HepG2 (cell line): ENCODE results near the gene TNS1. TPM values are rescaled to one million over a fixed set of nuclear protein-coding genes. Genes with fewer than 3 reads are reported as not detected.

Experiments used
- ATAC-seq: fragments of 200-7000 bp; cut with Tn5 transposase; 3 replicates; pipeline ENCODE4 v1.9.1; 2020; ENCODE audit warnings: mild to moderate bottlenecking, moderate library complexity
- BruUV-seq: library from RNA; stranded (reverse); fragments of 400-500 nt; replicated peaks from 2 replicates; lab custom pipeline; 2021; lab: Mats Ljungman, UMichigan
- CTCF ChIA-PET: fragments of 300-600 bp; formaldehyde crosslinking; extraction: SDS; loops from one replicate; lab custom pipeline; 2021; ENCODE audit warnings: low total read pairs, inconsistent platforms, low intra/inter-chr PET ratio; lab: Yijun Ruan, JAX
- POLR2A ChIA-PET: fragments of 350-600 bp; sonication (Branson Sonifier 250); formaldehyde crosslinking; loops from one replicate; lab custom pipeline; 2020; ENCODE audit warnings: antibody characterized with exemption, inconsistent platforms; lab: Yijun Ruan, JAX
- DNase-seq: peaks from one replicate; pipeline ENCODE4 v3.0.0-alpha.2; 2015; ENCODE audit warnings: low spot score
- FAIRE-seq: peaks from 3 replicates; lab custom pipeline; 2011; peaks lifted over from hg19 to GRCh38; lab: Jason Lieb, UNC
- H2AFZ ChIP-seq: one replicate; pipeline ENCODE4 v1.6.1; 2011; ENCODE audit warnings: low read length, inconsistent platforms
- H3K27ac ChIP-seq: fragments of 300-600 bp; 3 replicates; pipeline ENCODE4 v1.8.0; 2011; ENCODE audit warnings: mixed run types, mild to moderate bottlenecking, mixed read lengths, low read length, inconsistent platforms; ENCODE audit not compliant: insufficient read depth; ENCODE audit errors: extremely low read length
- H3K27me3 ChIP-seq, 2 experiments: fragments of 200-600 bp in 1 of 2; 2 replicates in 1 of 2; 3 replicates in 1 of 2; pipeline versions ENCODE4 v1.6.0 to v1.8.0; 2011; ENCODE audit warnings: low read length in 2 of 2, mild to moderate bottlenecking in 2 of 2, moderate library complexity in 2 of 2, inconsistent platforms in 1 of 2; ENCODE audit not compliant: insufficient read depth in 2 of 2, control insufficient read depth in 1 of 2
- H3K36me3 ChIP-seq, 2 experiments: fragments of 200-600 bp in 1 of 2; replicated peaks in 1 of 2; 2 replicates in 1 of 2; 3 replicates in 1 of 2; pipeline versions ENCODE4 v1.5.1 to v1.8.0; 2011; ENCODE audit warnings: low read length in 2 of 2, inconsistent platforms in 1 of 2; ENCODE audit not compliant: insufficient read depth in 2 of 2, control insufficient read depth in 1 of 2
- H3K4me1 ChIP-seq: 2 replicates; pipeline ENCODE4 v1.5.1; 2012; ENCODE audit warnings: low read length, inconsistent platforms; ENCODE audit not compliant: insufficient read depth
- H3K4me2 ChIP-seq: 2 replicates; pipeline ENCODE4 v1.6.0; 2011; ENCODE audit warnings: low read depth, low read length, inconsistent platforms
- H3K4me3 ChIP-seq, 3 experiments: fragments of 200-600 bp in 1 of 3; sonication (generic), shearing (Covaris generic) in 1 of 3; replicated peaks in 1 of 3; 2 replicates each; pipeline ENCODE4 v1.5.1; 2011 to 2016; ENCODE audit warnings: low read length in 3 of 3, inconsistent platforms in 2 of 3, low read depth in 2 of 3, mild to moderate bottlenecking in 2 of 3, control low read depth in 1 of 3, mixed read lengths in 1 of 3; ENCODE audit not compliant: insufficient read depth in 1 of 3
- H3K79me2 ChIP-seq: one replicate; pipeline ENCODE4 v1.6.1; 2011; ENCODE audit warnings: low read length, inconsistent platforms; ENCODE audit not compliant: insufficient read depth
- H3K9ac ChIP-seq: 2 replicates; pipeline ENCODE4 v1.6.0; 2011; ENCODE audit warnings: mild to moderate bottlenecking, low read depth, low read length, inconsistent platforms; ENCODE audit not compliant: insufficient read depth
- H3K9me3 ChIP-seq: 2 replicates; pipeline ENCODE4 v1.5.1; 2012; ENCODE audit warnings: mild to moderate bottlenecking, low read length
- H4K20me1 ChIP-seq: 2 replicates; pipeline ENCODE4 v1.6.0; 2011; ENCODE audit warnings: inconsistent platforms, mild to moderate bottlenecking, low read length, moderate library complexity; ENCODE audit not compliant: insufficient read depth
- MXI1 ChIP-seq: IDR thresholded peaks from 3 replicates; pipeline ENCODE4 v1.6.1; 2012; ENCODE audit warnings: low read depth, low read length, inconsistent platforms, borderline replicate concordance
- NR3C1 ChIP-seq: sonication (generic); formaldehyde crosslinking; IDR thresholded peaks from 2 replicates; pipeline ENCODE4 v1.4.0; 2020; ENCODE audit warnings: missing genetic modification reagents
- ZNF274 ChIP-seq: sonication (generic); formaldehyde crosslinking; IDR thresholded peaks from 2 replicates; pipeline ENCODE4 v1.5.1; 2020; ENCODE audit warnings: mild to moderate bottlenecking, missing genetic modification reagents
- ZNF33A ChIP-seq: sonication (generic); formaldehyde crosslinking; IDR thresholded peaks from 2 replicates; pipeline ENCODE4 v1.5.1; 2020; ENCODE audit warnings: missing genetic modification reagents, mild to moderate bottlenecking, moderate library complexity, borderline replicate concordance
- WGBS: methylation state at CpG from one replicate; pipeline ENCODE4 v1.1.6; 2017; ENCODE audit warnings: low lambda C conversion rate; 5-methylcytosine and 5-hydroxymethylcytosine counted together
- in situ Hi-C: cut with HindIII; loops from 2 replicates; pipeline ENCODE4 v1.10.0; 2017; ENCODE audit warnings: low pct_unique_long_range_greater_than_20kb; ENCODE audit not compliant: extremely low pct_ligation_motif_present
- intact Hi-C: fragments of 100-400 bp; cut with micrococcal nuclease; formaldehyde crosslinking; loops from one replicate; pipeline ENCODE4 v1.10.0; 2022; ENCODE audit not compliant: unreplicated experiment
- polyA plus RNA-seq, 8 experiments: library from polyadenylated mRNA; depleted of rRNA in 3 of 8; stranded (reverse) in 7 of 8; unstranded in 1 of 8; fragments of >200 nt; fragmentation: Illumina TruSeq in 4 of 8; extraction: Trizol in 4 of 8; gene quantifications; 2 replicates each; pipeline versions ENCODE4 v1.2.1 to v1.2.3, GENCODE V29; 2011 to 2016; ENCODE audit warnings: low read depth in 4 of 8, missing spikeins in 1 of 8, mixed read lengths in 1 of 8; ENCODE audit not compliant: insufficient read depth in 1 of 8
- total RNA-seq, 5 experiments: library from RNA; depleted of rRNA; stranded (reverse); fragments of >200 nt; fragmentation: Illumina TruSeq; extraction: Trizol; gene quantifications; 2 replicates each; pipeline ENCODE4 v1.2.3, GENCODE V29; 2016; ENCODE audit warnings: low read depth in 1 of 5
- TF ChIP-seq, protein P1 (sequence below): sonication (generic); formaldehyde crosslinking; IDR thresholded peaks from one replicate; pipeline ENCODE4 v1.5.1; 2020; ENCODE audit warnings: mild to moderate bottlenecking, missing genetic modification reagents; ENCODE audit errors: not compliant biosample characterization
- TF ChIP-seq, protein P2 (sequence below): sonication (generic); formaldehyde crosslinking; IDR thresholded peaks from 2 replicates; pipeline ENCODE4 v1.5.1; 2020; ENCODE audit warnings: mild to moderate bottlenecking, missing genetic modification reagents, moderate library complexity

The TNS1 gene
- total and polyA plus RNA-seq, 2 of the 13 experiments (the other 11 are each of a cell fraction or from before 2014, with no cell fraction given), result 1.9 to 118 TPM

DNA sequence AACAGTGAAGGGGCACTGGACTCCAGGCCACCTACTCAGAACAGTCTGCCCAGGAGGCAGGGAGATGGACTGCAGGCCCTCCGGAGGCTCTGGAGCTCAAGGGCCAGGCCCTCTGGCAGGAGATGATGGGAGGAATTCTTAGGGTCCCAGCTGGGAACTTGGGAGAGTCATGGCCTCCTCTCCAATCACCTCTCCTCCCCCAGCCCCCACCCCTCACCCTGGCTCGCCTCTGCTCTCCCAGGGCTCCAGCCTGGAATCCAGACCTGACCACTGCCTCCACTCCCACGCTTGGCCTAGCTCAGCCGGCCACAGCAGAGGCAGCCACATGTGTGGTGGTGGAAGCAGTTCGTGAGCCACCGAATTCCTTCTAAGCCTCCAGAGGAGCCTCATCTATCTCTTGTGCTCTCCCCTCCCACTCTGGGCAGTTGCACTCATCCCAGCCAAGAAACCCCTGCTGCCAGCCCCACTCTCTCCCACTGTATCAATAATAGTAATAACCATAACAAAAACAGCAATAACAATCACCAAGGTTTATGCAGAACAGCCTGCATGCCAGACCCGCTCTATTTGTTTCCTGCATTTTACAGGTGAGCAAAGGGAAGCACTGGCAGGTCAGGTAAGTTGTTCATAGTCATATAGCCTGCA lies 67.4 kb downstream of the TNS1 start:
- ChIA-PET CTCF (no interaction called here), POLR2A (no interaction called here)
- Histone ChIP-seq H2AFZ (no peak overlapping the region), H3K9me3 (no peaks in the 10 kb centered on the region), H3K79me2 (peaks cover 11% of the 10 kb centered on the region), H3K9ac (no peak overlapping the region), H3K4me2 (peak overlapping the region; percentile 21; the same call in 1 of the 2 replicates), H3K36me3 (no peaks in the 10 kb centered on the region; a peak in 2 of 5 replicates), H4K20me1 (peaks cover 88% of the 10 kb centered on the region; the same call in 1 of the 2 replicates), H3K4me3 (no peak overlapping the region), H3K4me1 (peaks cover 86% of the 10 kb centered on the region), H3K27me3 (no peaks in the 10 kb centered on the region; a peak in 1 of 5 replicates), H3K27ac (no peak overlapping the region)
- no peak for FAIRE-seq
- no peak for TF ChIP-seq ZNF33A (CRISPR knock-in tag)
- no peak for TF ChIP-seq MXI1
- no peak for TF ChIP-seq ZNF274 (CRISPR knock-in tag)
- TF ChIP-seq, protein P1, sequence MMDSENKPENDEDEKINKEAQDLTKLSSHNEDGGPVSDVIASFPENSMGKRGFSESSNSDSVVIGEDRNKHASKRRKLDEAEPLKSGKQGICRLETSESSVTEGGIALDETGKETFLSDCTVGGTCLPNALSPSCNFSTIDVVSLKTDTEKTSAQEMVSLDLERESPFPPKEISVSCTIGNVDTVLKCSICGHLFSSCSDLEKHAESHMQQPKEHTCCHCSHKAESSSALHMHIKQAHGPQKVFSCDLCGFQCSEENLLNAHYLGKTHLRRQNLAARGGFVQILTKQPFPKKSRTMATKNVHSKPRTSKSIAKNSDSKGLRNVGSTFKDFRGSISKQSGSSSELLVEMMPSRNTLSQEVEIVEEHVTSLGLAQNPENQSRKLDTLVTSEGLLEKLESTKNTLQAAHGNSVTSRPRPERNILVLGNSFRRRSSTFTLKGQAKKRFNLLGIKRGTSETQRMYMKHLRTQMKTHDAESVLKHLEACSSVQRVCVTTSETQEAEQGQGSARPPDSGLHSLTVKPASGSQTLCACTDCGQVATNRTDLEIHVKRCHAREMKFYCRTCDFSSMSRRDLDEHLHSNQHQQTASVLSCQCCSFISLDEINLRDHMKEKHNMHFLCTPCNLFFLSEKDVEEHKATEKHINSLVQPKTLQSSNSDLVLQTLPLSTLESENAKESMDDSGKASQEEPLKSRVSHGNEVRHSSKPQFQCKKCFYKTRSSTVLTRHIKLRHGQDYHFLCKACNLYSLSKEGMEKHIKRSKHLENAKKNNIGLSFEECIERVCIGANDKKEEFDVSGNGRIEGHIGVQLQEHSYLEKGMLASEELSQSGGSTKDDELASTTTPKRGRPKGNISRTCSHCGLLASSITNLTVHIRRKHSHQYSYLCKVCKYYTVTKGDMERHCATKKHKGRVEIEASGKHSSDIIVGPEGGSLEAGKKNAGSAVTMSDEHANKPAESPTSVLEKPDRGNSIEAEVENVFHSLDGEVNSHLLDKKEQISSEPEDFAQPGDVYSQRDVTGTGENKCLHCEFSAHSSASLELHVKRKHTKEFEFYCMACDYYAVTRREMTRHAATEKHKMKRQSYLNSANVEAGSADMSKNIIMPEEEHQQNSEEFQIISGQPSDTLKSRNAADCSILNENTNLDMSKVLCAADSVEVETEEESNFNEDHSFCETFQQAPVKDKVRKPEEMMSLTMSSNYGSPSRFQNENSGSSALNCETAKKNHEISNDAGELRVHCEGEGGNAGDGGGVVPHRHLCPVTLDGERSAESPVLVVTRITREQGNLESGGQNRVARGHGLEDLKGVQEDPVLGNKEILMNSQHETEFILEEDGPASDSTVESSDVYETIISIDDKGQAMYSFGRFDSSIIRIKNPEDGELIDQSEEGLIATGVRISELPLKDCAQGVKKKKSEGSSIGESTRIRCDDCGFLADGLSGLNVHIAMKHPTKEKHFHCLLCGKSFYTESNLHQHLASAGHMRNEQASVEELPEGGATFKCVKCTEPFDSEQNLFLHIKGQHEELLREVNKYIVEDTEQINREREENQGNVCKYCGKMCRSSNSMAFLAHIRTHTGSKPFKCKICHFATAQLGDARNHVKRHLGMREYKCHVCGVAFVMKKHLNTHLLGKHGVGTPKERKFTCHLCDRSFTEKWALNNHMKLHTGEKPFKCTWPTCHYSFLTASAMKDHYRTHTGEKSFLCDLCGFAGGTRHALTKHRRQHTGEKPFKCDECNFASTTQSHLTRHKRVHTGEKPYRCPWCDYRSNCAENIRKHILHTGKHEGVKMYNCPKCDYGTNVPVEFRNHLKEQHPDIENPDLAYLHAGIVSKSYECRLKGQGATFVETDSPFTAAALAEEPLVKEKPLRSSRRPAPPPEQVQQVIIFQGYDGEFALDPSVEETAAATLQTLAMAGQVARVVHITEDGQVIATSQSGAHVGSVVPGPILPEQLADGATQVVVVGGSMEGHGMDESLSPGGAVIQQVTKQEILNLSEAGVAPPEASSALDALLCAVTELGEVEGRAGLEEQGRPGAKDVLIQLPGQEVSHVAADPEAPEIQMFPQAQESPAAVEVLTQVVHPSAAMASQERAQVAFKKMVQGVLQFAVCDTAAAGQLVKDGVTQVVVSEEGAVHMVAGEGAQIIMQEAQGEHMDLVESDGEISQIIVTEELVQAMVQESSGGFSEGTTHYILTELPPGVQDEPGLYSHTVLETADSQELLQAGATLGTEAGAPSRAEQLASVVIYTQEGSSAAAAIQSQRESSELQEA (CRISPR knock-in tag), result no peak
- TF ChIP-seq, protein P2, sequence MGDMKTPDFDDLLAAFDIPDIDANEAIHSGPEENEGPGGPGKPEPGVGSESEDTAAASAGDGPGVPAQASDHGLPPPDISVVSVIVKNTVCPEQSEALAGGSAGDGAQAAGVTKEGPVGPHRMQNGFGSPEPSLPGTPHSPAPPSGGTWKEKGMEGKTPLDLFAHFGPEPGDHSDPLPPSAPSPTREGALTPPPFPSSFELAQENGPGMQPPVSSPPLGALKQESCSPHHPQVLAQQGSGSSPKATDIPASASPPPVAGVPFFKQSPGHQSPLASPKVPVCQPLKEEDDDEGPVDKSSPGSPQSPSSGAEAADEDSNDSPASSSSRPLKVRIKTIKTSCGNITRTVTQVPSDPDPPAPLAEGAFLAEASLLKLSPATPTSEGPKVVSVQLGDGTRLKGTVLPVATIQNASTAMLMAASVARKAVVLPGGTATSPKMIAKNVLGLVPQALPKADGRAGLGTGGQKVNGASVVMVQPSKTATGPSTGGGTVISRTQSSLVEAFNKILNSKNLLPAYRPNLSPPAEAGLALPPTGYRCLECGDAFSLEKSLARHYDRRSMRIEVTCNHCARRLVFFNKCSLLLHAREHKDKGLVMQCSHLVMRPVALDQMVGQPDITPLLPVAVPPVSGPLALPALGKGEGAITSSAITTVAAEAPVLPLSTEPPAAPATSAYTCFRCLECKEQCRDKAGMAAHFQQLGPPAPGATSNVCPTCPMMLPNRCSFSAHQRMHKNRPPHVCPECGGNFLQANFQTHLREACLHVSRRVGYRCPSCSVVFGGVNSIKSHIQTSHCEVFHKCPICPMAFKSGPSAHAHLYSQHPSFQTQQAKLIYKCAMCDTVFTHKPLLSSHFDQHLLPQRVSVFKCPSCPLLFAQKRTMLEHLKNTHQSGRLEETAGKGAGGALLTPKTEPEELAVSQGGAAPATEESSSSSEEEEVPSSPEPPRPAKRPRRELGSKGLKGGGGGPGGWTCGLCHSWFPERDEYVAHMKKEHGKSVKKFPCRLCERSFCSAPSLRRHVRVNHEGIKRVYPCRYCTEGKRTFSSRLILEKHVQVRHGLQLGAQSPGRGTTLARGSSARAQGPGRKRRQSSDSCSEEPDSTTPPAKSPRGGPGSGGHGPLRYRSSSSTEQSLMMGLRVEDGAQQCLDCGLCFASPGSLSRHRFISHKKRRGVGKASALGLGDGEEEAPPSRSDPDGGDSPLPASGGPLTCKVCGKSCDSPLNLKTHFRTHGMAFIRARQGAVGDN (CRISPR knock-in tag), result 0 out of 2 replicates have a peak, but pooled peaks have one; percentile 13
- no peak for TF ChIP-seq NR3C1
- no TSS peak for BruUV-seq
- in situ Hi-C loops (no loop called here), intact Hi-C loops (no loop called here)
- peak; percentile 5; the same call in 2 of the 3 replicates for ATAC-seq
- no peak for DNase-seq
- 79% methylated on average over 6 of the region's 7 CpGs for WGBS
